GM12875 (cell line): ENCODE results near the gene DNAJA4.

Experiments used
- H3K4me3 ChIP-seq: one replicate; pipeline ENCODE4 v1.5.1; 2011; ENCODE audit warnings: low read depth, low read length, control low read depth
- CTCF ChIP-seq: IDR thresholded peaks from 2 replicates; pipeline ENCODE4 v1.5.1; 2011; ENCODE audit warnings: low read depth, mild to moderate bottlenecking, control low read depth, inconsistent platforms, low read length, moderate library complexity, borderline replicate concordance; ENCODE audit not compliant: insufficient read depth

Gene DNAJA4

GRCh38 chr15:78319588-78319987 lies 55.2 kb downstream of the DNAJA4 start:
- TF ChIP-seq CTCF: no peak
- H3K4me3 ChIP-seq: no peak overlapping the region

GRCh38 chr15:78320183-78320582 lies 55.8 kb downstream of the DNAJA4 start:
- H3K4me3 ChIP-seq: no peak overlapping the region
- TF ChIP-seq CTCF: no peak

- no peak for TF ChIP-seq CTCF
- no peak overlapping the region for H3K4me3 ChIP-seq
These were observed 56.7 kb downstream of the DNAJA4 start for GRCh38 chr15:78321041-78321570.

- TF ChIP-seq CTCF: no peak
- H3K4me3 ChIP-seq: no peak overlapping the region
These were observed 57.4 kb downstream of the DNAJA4 start for GRCh38 chr15:78321786-78322185.

- TF ChIP-seq CTCF: no peak
- no peak overlapping the region for H3K4me3 ChIP-seq
These were observed 57.9 kb downstream of the DNAJA4 start for GRCh38 chr15:78322243-78322642.

- TF ChIP-seq CTCF: no peak
- H3K4me3 ChIP-seq: no peak overlapping the region
These were observed 58.6 kb downstream of the DNAJA4 start for GRCh38 chr15:78322724-78323521.

- H3K4me3 ChIP-seq: no peak overlapping the region
- no peak for TF ChIP-seq CTCF
These were observed 59.3 kb downstream of the DNAJA4 start for GRCh38 chr15:78323693-78324092.
